IPS DF 6.9 (cell line): Measurements from ENCODE around the gene PTGIS.

Experiments used
- DNase-seq: peaks from one replicate; pipeline ENCODE4 v3.0.0-alpha.2; 2013; ENCODE audit warnings: low read depth, low spot score
- H3K27ac ChIP-seq: one replicate; pipeline ENCODE4 v1.5.1; 2013; ENCODE audit warnings: low read length, control low read depth
- H3K27me3 ChIP-seq: 2 replicates; pipeline ENCODE4 v1.6.1; 2013; ENCODE audit warnings: mild to moderate bottlenecking, low read length; ENCODE audit not compliant: control insufficient read depth, insufficient read depth
- H3K36me3 ChIP-seq: 2 replicates; pipeline ENCODE4 v1.6.1; 2013; ENCODE audit warnings: low read length; ENCODE audit not compliant: control insufficient read depth, insufficient read depth
- H3K4me1 ChIP-seq: 2 replicates; pipeline ENCODE4 v1.6.1; 2013; ENCODE audit warnings: low read length; ENCODE audit not compliant: control insufficient read depth, insufficient read depth
- H3K4me3 ChIP-seq: 2 replicates; pipeline ENCODE4 v1.5.1; 2013; ENCODE audit warnings: mild to moderate bottlenecking, low read length
- H3K9me3 ChIP-seq: 2 replicates; pipeline ENCODE4 v1.6.1; 2013; ENCODE audit warnings: low read length, inconsistent platforms; ENCODE audit not compliant: control insufficient read depth, insufficient read depth
- WGBS: extraction: QIAGEN DNeasy Blood & Tissue Kit; methylation state at CpG from one replicate; pipeline ENCODE4 v1.1.7; 2013; ENCODE audit warnings: mixed read lengths, missing lambda C conversion rate; ENCODE audit not compliant: insufficient read length, insufficient coverage; 5-methylcytosine and 5-hydroxymethylcytosine counted together

Gene PTGIS

GRCh38 chr20:49584418-49585382 lies 16.8 kb upstream of the PTGIS start:
- Histone ChIP-seq H3K27ac (no peak overlapping the region), H3K27me3 (no peaks in the 10 kb centered on the region), H3K4me1 (no peaks in the 10 kb centered on the region), H3K36me3 (no peaks in the 10 kb centered on the region; the same call in 1 of the 2 replicates), H3K4me3 (no peak overlapping the region), H3K9me3 (no peaks in the 10 kb centered on the region)
- no peak for DNase-seq
- no CpG with 5 or more reads among the region's 14 CpGs for WGBS

GRCh38 chr20:49583669-49584417 lies 15.9 kb upstream of the PTGIS start:
- WGBS: no CpG with 5 or more reads among the region's 12 CpGs
- no peak overlapping the region for H3K27ac ChIP-seq
- no peaks in the 10 kb centered on the region; the same call in 1 of the 2 replicates for H3K36me3 ChIP-seq
- no peak for DNase-seq
- no peaks in the 10 kb centered on the region for H3K27me3 ChIP-seq
- H3K9me3 ChIP-seq: no peaks in the 10 kb centered on the region
- H3K4me1 ChIP-seq: no peaks in the 10 kb centered on the region
- H3K4me3 ChIP-seq: no peak overlapping the region

- Histone ChIP-seq H3K36me3 (no peaks in the 10 kb centered on the region; the same call in 1 of the 2 replicates), H3K27ac (no peak overlapping the region), H3K4me1 (no peaks in the 10 kb centered on the region), H3K27me3 (no peaks in the 10 kb centered on the region), H3K4me3 (no peak overlapping the region), H3K9me3 (no peaks in the 10 kb centered on the region)
- WGBS: no CpG with 5 or more reads among the region's 4 CpGs
- DNase-seq: no peak
Observed at GRCh38 chr20:49583343-49583668, 15.4 kb upstream of the PTGIS start.

- Histone ChIP-seq H3K36me3 (no peaks in the 10 kb centered on the region), H3K27me3 (no peaks in the 10 kb centered on the region), H3K9me3 (no peaks in the 10 kb centered on the region), H3K4me3 (no peak overlapping the region), H3K27ac (no peak overlapping the region), H3K4me1 (no peaks in the 10 kb centered on the region)
- no CpG with 5 or more reads among the region's 10 CpGs for WGBS
- no peak for DNase-seq
Observed at GRCh38 chr20:49582413-49583334, 14.7 kb upstream of the PTGIS start.

- Histone ChIP-seq H3K27ac (no peak overlapping the region), H3K4me1 (no peaks in the 10 kb centered on the region), H3K27me3 (no peaks in the 10 kb centered on the region), H3K9me3 (no peaks in the 10 kb centered on the region), H3K36me3 (no peaks in the 10 kb centered on the region), H3K4me3 (no peak overlapping the region)
- no CpG with 5 or more reads among the region's 1 CpG for WGBS
- no peak for DNase-seq
Observed at GRCh38 chr20:49581482-49581881, 13.5 kb upstream of the PTGIS start.

- Histone ChIP-seq H3K36me3 (no peaks in the 10 kb centered on the region), H3K4me3 (no peak overlapping the region), H3K9me3 (no peaks in the 10 kb centered on the region), H3K4me1 (no peaks in the 10 kb centered on the region), H3K27ac (no peak overlapping the region), H3K27me3 (no peaks in the 10 kb centered on the region)
- WGBS: no CpG with 5 or more reads among the region's 1 CpG
- DNase-seq: no peak
Observed at GRCh38 chr20:49580813-49581174, 12.9 kb upstream of the PTGIS start.

GRCh38 chr20:49579874-49580812 lies 12.2 kb upstream of the PTGIS start:
- Histone ChIP-seq H3K27me3 (no peaks in the 10 kb centered on the region), H3K4me3 (no peak overlapping the region), H3K36me3 (no peaks in the 10 kb centered on the region), H3K9me3 (no peaks in the 10 kb centered on the region), H3K27ac (no peak overlapping the region), H3K4me1 (no peaks in the 10 kb centered on the region)
- no CpG with 5 or more reads among the region's 15 CpGs for WGBS
- DNase-seq: no peak

- H3K4me3 ChIP-seq: no peak overlapping the region
- DNase-seq: no peak
- H3K4me1 ChIP-seq: no peaks in the 10 kb centered on the region
- no peaks in the 10 kb centered on the region for H3K27me3 ChIP-seq
- H3K27ac ChIP-seq: no peak overlapping the region
- no CpG with 5 or more reads among the region's 4 CpGs for WGBS
- no peaks in the 10 kb centered on the region for H3K9me3 ChIP-seq
- H3K36me3 ChIP-seq: no peaks in the 10 kb centered on the region
Observed at GRCh38 chr20:49579195-49579594, 11.3 kb upstream of the PTGIS start.

GRCh38 chr20:49578436-49578835 lies 10.5 kb upstream of the PTGIS start:
- no peak for DNase-seq
- Histone ChIP-seq H3K36me3 (no peaks in the 10 kb centered on the region), H3K4me3 (no peak overlapping the region), H3K27me3 (no peaks in the 10 kb centered on the region), H3K9me3 (no peaks in the 10 kb centered on the region), H3K27ac (no peak overlapping the region), H3K4me1 (no peaks in the 10 kb centered on the region)
- WGBS: no CpG with 5 or more reads among the region's 4 CpGs
